Measurements from ENCODE around the gene CRACDL.

CRACDL gene

GRCh38 chr2:98897746-98898145 is 38.3 kb downstream of the CRACDL start (continued):
- TF ChIP-seq, protein P1, sequence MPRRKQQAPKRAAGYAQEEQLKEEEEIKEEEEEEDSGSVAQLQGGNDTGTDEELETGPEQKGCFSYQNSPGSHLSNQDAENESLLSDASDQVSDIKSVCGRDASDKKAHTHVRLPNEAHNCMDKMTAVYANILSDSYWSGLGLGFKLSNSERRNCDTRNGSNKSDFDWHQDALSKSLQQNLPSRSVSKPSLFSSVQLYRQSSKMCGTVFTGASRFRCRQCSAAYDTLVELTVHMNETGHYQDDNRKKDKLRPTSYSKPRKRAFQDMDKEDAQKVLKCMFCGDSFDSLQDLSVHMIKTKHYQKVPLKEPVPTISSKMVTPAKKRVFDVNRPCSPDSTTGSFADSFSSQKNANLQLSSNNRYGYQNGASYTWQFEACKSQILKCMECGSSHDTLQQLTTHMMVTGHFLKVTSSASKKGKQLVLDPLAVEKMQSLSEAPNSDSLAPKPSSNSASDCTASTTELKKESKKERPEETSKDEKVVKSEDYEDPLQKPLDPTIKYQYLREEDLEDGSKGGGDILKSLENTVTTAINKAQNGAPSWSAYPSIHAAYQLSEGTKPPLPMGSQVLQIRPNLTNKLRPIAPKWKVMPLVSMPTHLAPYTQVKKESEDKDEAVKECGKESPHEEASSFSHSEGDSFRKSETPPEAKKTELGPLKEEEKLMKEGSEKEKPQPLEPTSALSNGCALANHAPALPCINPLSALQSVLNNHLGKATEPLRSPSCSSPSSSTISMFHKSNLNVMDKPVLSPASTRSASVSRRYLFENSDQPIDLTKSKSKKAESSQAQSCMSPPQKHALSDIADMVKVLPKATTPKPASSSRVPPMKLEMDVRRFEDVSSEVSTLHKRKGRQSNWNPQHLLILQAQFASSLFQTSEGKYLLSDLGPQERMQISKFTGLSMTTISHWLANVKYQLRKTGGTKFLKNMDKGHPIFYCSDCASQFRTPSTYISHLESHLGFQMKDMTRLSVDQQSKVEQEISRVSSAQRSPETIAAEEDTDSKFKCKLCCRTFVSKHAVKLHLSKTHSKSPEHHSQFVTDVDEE (CRISPR knock-in tag; IDR thresholded peaks at IDR 0.05) = no peak
- TF ChIP-seq ZNF70 (CRISPR knock-in tag; IDR thresholded peaks at IDR 0.05) = no peak

DNA sequence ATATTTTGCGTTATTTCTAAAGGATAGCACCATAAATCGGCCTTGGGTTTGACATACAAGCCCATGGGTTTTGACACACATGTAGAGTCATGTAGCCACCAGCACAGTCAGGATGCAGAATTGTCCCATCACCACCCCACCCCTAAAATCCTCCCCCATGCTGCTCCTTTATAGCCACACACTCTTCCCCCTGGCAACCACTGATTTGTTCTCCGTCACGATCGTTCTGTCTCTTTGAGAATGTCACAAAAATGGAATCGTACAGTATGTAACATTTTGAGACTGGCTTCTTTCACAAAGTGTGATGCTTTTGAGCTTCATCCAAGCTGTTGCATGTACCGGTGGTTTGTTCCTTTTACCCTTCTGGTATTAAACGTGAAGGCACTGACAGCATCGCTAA is 39.1 kb downstream of the CRACDL start:
- ATAC-seq = no peak
- TF ChIP-seq CSDC2 (CRISPR knock-in tag; IDR thresholded peaks at IDR 0.05) = no peak
- no peak for TF ChIP-seq ZNF565 (CRISPR knock-in tag; conservative IDR thresholded peaks at IDR 0.05; ENCODE audit: low read depth)
- TF ChIP-seq POU6F1 (CRISPR knock-in tag; IDR thresholded peaks at IDR 0.05; ENCODE audit: borderline replicate concordance, low read depth) = no peak
- TF ChIP-seq, protein P2, sequence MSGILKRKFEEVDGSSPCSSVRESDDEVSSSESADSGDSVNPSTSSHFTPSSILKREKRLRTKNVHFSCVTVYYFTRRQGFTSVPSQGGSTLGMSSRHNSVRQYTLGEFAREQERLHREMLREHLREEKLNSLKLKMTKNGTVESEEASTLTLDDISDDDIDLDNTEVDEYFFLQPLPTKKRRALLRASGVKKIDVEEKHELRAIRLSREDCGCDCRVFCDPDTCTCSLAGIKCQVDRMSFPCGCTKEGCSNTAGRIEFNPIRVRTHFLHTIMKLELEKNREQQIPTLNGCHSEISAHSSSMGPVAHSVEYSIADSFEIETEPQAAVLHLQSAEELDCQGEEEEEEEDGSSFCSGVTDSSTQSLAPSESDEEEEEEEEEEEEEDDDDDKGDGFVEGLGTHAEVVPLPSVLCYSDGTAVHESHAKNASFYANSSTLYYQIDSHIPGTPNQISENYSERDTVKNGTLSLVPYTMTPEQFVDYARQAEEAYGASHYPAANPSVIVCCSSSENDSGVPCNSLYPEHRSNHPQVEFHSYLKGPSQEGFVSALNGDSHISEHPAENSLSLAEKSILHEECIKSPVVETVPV (CRISPR knock-in tag; IDR thresholded peaks at IDR 0.05) = no peak
- TF ChIP-seq, protein P3, sequence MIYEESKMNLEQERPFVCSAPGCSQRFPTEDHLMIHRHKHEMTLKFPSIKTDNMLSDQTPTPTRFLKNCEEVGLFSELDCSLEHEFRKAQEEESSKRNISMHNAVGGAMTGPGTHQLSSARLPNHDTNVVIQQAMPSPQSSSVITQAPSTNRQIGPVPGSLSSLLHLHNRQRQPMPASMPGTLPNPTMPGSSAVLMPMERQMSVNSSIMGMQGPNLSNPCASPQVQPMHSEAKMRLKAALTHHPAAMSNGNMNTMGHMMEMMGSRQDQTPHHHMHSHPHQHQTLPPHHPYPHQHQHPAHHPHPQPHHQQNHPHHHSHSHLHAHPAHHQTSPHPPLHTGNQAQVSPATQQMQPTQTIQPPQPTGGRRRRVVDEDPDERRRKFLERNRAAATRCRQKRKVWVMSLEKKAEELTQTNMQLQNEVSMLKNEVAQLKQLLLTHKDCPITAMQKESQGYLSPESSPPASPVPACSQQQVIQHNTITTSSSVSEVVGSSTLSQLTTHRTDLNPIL (CRISPR knock-in tag; IDR thresholded peaks at IDR 0.05; ENCODE audit: low read depth) = no peak
- no peak for TF ChIP-seq OSR1 (CRISPR knock-in tag; IDR thresholded peaks at IDR 0.05)
- TF ChIP-seq ARNTL (CRISPR knock-in tag; IDR thresholded peaks at IDR 0.05; ENCODE audit: borderline replicate concordance, low read depth) = no peak
- no peak for TF ChIP-seq SNAI2 (CRISPR knock-in tag; IDR thresholded peaks at IDR 0.05)
- no peak for TF ChIP-seq RARB (CRISPR knock-in tag; IDR thresholded peaks at IDR 0.05)
- TF ChIP-seq TCF4 (CRISPR knock-in tag; IDR thresholded peaks at IDR 0.05; ENCODE audit: borderline replicate concordance) = no peak
- no peak for TF ChIP-seq ZFP3 (CRISPR knock-in tag; IDR thresholded peaks at IDR 0.05)
- TF ChIP-seq ESRRG (CRISPR knock-in tag; IDR thresholded peaks at IDR 0.05) = no peak
- no peak for TF ChIP-seq PPARA (CRISPR knock-in tag; IDR thresholded peaks at IDR 0.05; ENCODE audit: borderline replicate concordance)
- TF ChIP-seq ZNF8 (CRISPR knock-in tag; IDR thresholded peaks at IDR 0.05) = no peak
- TF ChIP-seq ZC3H10 (CRISPR knock-in tag; IDR thresholded peaks at IDR 0.05) = no peak
- no peak for TF ChIP-seq ZFP30 (CRISPR knock-in tag; IDR thresholded peaks at IDR 0.05)
- TF ChIP-seq, protein P4, sequence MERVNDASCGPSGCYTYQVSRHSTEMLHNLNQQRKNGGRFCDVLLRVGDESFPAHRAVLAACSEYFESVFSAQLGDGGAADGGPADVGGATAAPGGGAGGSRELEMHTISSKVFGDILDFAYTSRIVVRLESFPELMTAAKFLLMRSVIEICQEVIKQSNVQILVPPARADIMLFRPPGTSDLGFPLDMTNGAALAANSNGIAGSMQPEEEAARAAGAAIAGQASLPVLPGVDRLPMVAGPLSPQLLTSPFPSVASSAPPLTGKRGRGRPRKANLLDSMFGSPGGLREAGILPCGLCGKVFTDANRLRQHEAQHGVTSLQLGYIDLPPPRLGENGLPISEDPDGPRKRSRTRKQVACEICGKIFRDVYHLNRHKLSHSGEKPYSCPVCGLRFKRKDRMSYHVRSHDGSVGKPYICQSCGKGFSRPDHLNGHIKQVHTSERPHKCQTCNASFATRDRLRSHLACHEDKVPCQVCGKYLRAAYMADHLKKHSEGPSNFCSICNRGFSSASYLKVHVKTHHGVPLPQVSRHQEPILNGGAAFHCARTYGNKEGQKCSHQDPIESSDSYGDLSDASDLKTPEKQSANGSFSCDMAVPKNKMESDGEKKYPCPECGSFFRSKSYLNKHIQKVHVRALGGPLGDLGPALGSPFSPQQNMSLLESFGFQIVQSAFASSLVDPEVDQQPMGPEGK (CRISPR knock-in tag; IDR thresholded peaks at IDR 0.05; ENCODE audit: borderline replicate concordance) = no peak
- TF ChIP-seq TOX (CRISPR knock-in tag; IDR thresholded peaks at IDR 0.05; ENCODE audit: borderline replicate concordance) = no peak
- no peak for TF ChIP-seq ISL1 (CRISPR knock-in tag; IDR thresholded peaks at IDR 0.05)
- TF ChIP-seq GLIS3 (CRISPR knock-in tag; IDR thresholded peaks at IDR 0.05) = no peak

GRCh38 chr2:98896416-98896815 is 39.6 kb downstream of the CRACDL start:
- TF ChIP-seq ESRRG (CRISPR knock-in tag; IDR thresholded peaks at IDR 0.05) (no peak), ZFP30 (CRISPR knock-in tag; IDR thresholded peaks at IDR 0.05) (no peak), PPARA (CRISPR knock-in tag; IDR thresholded peaks at IDR 0.05; ENCODE audit: borderline replicate concordance) (no peak), ZC3H10 (CRISPR knock-in tag; IDR thresholded peaks at IDR 0.05) (no peak), ARNTL (CRISPR knock-in tag; IDR thresholded peaks at IDR 0.05; ENCODE audit: borderline replicate concordance, low read depth) (no peak)
- TF ChIP-seq, protein P2 (CRISPR knock-in tag; IDR thresholded peaks at IDR 0.05) = no peak
- no peak for ATAC-seq

Data from SK-N-SH treated with all-trans-retinoic acid at 6 μM for 48 hours (cell line).